SK-N-SH treated with all-trans-retinoic acid at 6 μM for 48 hours (cell line): ENCODE measurements around the gene GCGR.

Experiments
- ARNTL ChIP-seq: fragments of 450-650 bp; formaldehyde crosslinking; IDR thresholded peaks from 2 replicates; pipeline ENCODE4 v1.5.0; 2020; ENCODE audit warnings: low read depth, mild to moderate bottlenecking, moderate library complexity, borderline replicate concordance
- CSRNP3 ChIP-seq: fragments of 250-450 bp; sonication (Bioruptor Pico); IDR thresholded peaks from 2 replicates; pipeline ENCODE4 v1.5.1; 2021; ENCODE audit warnings: mild to moderate bottlenecking, moderate library complexity
- ISL1 ChIP-seq: fragments of 250-450 bp; sonication (Bioruptor Pico); IDR thresholded peaks from 2 replicates; pipeline ENCODE4 v2.1.2; 2022; ENCODE audit warnings: mild to moderate bottlenecking, moderate library complexity
- OSR1 ChIP-seq: fragments of 250-450 bp; sonication (Bioruptor Pico); IDR thresholded peaks from 2 replicates; pipeline ENCODE4 v1.8.0; 2022; ENCODE audit warnings: moderate library complexity, mild to moderate bottlenecking, inconsistent platforms
- SNAI2 ChIP-seq: fragments of 250-450 bp; sonication (Bioruptor Pico); IDR thresholded peaks from 2 replicates; pipeline ENCODE4 v1.5.0; 2020; ENCODE audit warnings: mild to moderate bottlenecking, moderate library complexity
- ZC3H10 ChIP-seq: fragments of 250-450 bp; sonication (Bioruptor Pico); IDR thresholded peaks from 2 replicates; pipeline ENCODE4 v1.5.1; 2021; ENCODE audit warnings: mild to moderate bottlenecking, moderate library complexity
- ZFP3 ChIP-seq: fragments of 250-450 bp; sonication (Bioruptor Pico); IDR thresholded peaks from 2 replicates; pipeline ENCODE4 v1.5.0; 2020; ENCODE audit warnings: mild to moderate bottlenecking, moderate library complexity
- ZNF565 ChIP-seq: fragments of 450-650 bp; formaldehyde crosslinking; conservative IDR thresholded peaks from 2 replicates; pipeline ENCODE4 v1.5.0; 2020; ENCODE audit warnings: low read depth, mild to moderate bottlenecking, moderate library complexity
- TF ChIP-seq, protein P1 (sequence below): fragments of 250-450 bp; sonication (Bioruptor Pico); IDR thresholded peaks from 2 replicates; pipeline ENCODE4 v1.8.0; 2020; ENCODE audit warnings: mild to moderate bottlenecking, moderate library complexity, borderline replicate concordance
- TF ChIP-seq, protein P2 (sequence below): fragments of 250-450 bp; sonication (Bioruptor Pico); IDR thresholded peaks from 2 replicates; pipeline ENCODE4 v1.8.0; 2021; ENCODE audit warnings: low read depth, mild to moderate bottlenecking, moderate library complexity, borderline replicate concordance
- TF ChIP-seq, protein P3 (sequence below): fragments of 250-450 bp; sonication (Bioruptor Pico); IDR thresholded peaks from 2 replicates; pipeline ENCODE4 v1.5.1; 2020; ENCODE audit warnings: low read depth, mild to moderate bottlenecking, moderate library complexity

DNA sequence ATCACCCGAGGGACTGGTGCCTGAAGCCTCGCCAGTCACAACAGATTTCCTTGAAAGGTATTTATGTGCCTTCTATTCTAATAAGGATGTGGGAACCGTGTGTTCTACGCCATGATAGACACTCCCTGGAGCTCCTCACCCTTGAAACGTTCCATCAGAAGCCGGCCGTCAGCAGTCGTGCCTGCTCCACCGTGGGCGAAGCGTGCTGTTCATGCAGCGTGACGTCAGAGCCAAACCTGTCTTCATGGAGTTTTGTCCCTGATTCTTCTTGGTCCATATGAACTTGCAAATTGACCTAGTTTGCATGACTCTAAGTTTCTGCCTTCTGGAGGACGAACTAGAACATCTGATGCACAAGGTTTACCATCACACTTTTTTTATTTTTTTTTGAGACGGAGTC is 35.4 kb downstream of the GCGR start:
- TF ChIP-seq ZC3H10 (CRISPR knock-in tag) (no peak), ZFP3 (no peak), ZNF565 (CRISPR knock-in tag) (no peak), ISL1 (CRISPR knock-in tag) (no peak), SNAI2 (CRISPR knock-in tag) (no peak), CSRNP3 (CRISPR knock-in tag) (no peak), ARNTL (CRISPR knock-in tag) (no peak), OSR1 (no peak)
- TF ChIP-seq, protein P1, sequence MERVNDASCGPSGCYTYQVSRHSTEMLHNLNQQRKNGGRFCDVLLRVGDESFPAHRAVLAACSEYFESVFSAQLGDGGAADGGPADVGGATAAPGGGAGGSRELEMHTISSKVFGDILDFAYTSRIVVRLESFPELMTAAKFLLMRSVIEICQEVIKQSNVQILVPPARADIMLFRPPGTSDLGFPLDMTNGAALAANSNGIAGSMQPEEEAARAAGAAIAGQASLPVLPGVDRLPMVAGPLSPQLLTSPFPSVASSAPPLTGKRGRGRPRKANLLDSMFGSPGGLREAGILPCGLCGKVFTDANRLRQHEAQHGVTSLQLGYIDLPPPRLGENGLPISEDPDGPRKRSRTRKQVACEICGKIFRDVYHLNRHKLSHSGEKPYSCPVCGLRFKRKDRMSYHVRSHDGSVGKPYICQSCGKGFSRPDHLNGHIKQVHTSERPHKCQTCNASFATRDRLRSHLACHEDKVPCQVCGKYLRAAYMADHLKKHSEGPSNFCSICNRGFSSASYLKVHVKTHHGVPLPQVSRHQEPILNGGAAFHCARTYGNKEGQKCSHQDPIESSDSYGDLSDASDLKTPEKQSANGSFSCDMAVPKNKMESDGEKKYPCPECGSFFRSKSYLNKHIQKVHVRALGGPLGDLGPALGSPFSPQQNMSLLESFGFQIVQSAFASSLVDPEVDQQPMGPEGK (CRISPR knock-in tag): no peak
- TF ChIP-seq, protein P2, sequence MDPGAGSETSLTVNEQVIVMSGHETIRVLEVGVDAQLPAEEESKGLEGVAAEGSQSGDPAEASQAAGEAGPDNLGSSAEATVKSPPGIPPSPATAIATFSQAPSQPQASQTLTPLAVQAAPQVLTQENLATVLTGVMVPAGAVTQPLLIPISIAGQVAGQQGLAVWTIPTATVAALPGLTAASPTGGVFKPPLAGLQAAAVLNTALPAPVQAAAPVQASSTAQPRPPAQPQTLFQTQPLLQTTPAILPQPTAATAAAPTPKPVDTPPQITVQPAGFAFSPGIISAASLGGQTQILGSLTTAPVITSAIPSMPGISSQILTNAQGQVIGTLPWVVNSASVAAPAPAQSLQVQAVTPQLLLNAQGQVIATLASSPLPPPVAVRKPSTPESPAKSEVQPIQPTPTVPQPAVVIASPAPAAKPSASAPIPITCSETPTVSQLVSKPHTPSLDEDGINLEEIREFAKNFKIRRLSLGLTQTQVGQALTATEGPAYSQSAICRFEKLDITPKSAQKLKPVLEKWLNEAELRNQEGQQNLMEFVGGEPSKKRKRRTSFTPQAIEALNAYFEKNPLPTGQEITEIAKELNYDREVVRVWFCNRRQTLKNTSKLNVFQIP (CRISPR knock-in tag): no peak
- TF ChIP-seq, protein P3, sequence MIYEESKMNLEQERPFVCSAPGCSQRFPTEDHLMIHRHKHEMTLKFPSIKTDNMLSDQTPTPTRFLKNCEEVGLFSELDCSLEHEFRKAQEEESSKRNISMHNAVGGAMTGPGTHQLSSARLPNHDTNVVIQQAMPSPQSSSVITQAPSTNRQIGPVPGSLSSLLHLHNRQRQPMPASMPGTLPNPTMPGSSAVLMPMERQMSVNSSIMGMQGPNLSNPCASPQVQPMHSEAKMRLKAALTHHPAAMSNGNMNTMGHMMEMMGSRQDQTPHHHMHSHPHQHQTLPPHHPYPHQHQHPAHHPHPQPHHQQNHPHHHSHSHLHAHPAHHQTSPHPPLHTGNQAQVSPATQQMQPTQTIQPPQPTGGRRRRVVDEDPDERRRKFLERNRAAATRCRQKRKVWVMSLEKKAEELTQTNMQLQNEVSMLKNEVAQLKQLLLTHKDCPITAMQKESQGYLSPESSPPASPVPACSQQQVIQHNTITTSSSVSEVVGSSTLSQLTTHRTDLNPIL (CRISPR knock-in tag): no peak
